K562 treated with DMSO at 1 percent for 48 hours (cell line): ENCODE data around the gene PLA2G6. TPM values are rescaled to one million over a fixed set of nuclear protein-coding genes. Genes with fewer than 3 reads are reported as not detected.

Source experiments
- total RNA-seq: library from RNA; unstranded; fragments of 300-600 nt; gene quantifications from 2 replicates; pipeline ENCODE4 v1.2.3, GENCODE V29; 2022; ENCODE audit warnings: low replicate concordance; ENCODE audit errors: extremely low read depth

The PLA2G6 gene, protein sequence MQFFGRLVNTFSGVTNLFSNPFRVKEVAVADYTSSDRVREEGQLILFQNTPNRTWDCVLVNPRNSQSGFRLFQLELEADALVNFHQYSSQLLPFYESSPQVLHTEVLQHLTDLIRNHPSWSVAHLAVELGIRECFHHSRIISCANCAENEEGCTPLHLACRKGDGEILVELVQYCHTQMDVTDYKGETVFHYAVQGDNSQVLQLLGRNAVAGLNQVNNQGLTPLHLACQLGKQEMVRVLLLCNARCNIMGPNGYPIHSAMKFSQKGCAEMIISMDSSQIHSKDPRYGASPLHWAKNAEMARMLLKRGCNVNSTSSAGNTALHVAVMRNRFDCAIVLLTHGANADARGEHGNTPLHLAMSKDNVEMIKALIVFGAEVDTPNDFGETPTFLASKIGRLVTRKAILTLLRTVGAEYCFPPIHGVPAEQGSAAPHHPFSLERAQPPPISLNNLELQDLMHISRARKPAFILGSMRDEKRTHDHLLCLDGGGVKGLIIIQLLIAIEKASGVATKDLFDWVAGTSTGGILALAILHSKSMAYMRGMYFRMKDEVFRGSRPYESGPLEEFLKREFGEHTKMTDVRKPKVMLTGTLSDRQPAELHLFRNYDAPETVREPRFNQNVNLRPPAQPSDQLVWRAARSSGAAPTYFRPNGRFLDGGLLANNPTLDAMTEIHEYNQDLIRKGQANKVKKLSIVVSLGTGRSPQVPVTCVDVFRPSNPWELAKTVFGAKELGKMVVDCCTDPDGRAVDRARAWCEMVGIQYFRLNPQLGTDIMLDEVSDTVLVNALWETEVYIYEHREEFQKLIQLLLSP
- total RNA-seq, result not detected in 2 replicates

DNA sequence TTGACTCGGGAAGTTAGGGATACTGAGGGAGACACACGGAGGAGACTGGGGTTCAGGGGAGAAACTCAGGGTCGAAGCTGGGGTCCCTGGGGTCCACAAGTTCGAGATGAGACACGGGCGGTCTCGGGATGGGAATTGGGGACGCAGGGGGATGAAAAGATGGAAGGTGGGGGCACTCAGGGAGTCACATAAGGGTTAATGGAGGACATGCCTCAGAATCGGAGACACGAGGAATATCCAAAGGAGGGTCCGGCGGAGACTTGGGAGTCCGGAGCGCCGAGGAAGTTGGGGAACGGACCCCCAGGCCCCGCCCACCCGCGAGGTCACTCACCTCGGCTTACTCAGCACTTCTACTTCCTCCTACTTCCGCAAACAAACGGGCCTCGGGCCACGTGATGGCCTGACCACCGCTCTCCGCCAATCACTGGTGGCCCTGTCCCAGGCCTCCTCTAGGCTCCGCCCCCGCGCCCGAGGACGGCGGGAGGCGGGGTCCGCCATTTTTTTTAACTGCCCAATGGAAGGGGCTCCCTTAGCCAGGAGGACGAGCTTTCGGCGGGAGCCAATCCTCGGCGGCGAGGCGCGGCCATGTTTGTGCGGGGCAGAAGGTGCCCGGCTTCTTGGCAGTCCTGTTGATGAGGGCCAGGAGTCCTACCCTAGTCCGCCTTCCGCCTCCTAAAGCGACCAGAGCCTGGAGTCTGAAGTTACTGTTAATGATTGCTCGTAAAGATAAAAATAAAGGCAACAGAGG lies at the start of gene PLA2G6:
TSS of gene PLA2G6 (minus strand) at position 378 of the 748 bp plus-strand sequence. CDS start 12,404 bp downstream, outside the sequence.

DNA sequence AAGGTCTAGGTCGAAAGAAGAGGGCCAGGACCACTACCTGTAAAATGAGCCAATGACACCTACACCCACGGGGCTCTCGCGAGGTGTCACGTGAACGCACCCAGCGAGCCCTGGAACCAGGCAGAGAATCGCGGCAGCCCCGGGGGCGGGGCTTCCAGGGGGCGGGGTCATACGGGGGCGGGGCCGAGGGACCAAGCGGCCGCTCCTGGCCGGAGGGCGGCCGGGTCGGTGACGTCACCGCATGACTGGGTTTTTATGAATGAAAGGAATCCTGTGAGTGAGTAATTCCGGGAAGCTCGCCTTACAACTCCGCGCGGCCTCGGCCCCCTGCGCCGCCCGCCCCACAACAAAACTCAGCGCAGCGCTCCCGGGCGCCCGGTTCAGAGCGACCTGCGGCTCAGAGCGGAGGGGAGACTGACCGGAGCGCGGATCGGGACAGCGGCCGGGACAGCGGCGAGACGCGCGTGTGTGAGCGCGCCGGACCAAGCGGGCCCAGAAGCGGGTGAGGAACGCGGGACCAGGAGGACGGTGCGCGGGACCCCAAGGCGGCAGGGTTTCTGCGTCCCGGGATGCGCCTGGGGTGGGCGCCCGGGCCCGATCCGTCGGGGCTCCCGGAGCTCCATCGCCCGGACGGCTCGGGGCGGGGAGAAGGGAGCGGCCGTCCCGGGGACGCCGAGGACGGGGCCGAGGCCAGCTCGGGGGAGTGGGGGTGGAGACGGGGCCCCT lies 20.2 kb upstream of the PLA2G6 start, which contains the start of gene MAFF:
TSS of gene MAFF (plus strand) at position 284 of the 726 bp plus-strand sequence. CDS start 11,860 bp downstream, outside the sequence.

DNA sequence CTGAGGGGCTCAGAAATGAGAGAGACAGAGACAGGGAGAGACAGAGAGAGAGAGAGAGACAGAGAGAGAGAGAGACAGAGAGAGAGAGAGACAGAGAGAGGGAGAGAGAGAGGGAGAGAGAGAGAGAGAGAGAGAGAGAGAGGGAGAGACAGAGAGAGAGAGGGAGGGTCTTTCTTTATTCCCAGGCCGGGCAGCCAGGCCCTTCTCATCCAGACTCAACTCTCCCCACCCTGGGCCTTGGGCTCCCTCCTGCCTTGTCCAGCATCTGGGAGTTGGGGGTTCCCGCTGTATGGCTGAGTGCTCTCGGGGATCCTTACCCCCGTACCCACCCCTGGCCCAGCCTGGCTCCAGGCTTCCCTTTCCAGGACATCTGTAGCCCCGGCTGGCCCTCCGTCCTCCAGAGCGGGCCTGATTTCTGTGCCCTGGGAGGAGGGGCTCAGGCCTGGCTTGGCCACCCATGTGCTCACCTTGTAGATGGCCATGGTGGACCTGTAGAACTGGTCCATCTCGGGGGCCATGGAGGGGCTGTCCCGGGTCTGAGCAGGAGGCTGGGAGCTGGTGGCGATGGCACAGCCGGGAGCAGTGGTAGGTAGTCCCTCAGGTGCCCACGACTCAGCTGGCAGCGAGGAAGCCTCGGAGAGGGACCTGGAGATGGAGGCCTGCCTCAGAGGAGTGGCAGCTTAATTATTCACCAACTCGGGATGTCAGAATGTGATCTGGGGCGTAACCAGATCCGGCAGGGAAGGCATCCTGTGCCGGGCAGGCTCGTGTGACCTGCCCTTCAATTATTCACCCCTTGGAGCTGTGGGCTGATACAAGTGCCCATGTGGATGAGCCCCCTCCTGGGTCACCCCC lies 71.4 kb downstream of the PLA2G6 start, which contains the start of gene BAIAP2L2:
TSS of gene BAIAP2L2 (minus strand) at position 677 of the 855 bp plus-strand sequence. CDS start at position 518, 159 bp downstream.

DNA sequence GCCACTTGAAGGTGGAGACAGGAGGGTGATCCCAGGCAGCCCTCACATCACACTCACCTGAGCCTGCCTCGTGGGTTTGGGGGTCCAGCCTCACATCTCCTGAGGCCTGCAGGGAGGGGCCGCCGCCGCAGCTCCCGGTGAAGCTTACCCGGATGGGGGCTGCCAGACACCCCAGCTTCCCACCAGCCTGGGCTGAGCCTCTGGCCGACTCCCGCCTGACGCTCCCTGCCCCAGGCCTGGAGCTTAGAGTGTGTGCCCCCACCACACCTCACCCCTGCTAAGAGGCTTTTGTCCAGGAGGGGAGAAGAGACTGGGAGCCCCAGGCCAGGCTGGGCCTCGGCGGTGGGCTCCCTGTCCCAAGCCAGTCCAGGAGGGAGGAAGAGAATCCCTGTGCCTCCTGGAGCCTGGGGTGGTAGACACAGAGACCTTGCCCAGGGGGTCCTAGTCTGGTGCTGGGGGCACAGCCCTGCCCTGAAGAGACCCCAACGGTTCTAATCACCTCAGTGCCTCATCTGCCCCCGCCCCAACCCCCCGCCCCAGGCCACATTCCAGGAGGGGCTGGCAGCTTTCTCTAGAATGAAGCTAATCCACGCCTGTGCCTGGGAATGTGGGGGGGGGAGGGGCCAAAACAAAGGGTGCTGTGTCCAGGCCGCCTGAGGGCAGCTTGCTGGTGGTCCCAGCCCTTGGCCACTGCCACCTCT lies 97.5 kb downstream of the PLA2G6 start, which contains the start of gene SLC16A8:
TSS of gene SLC16A8 (minus strand) at position 254 of the 701 bp plus-strand sequence. CDS start 1,311 bp downstream, outside the sequence.

Other genes with a start within 250 kb of the PLA2G6 start
- gene C22orf23, start 228.2 kb downstream of the PLA2G6 start, total RNA-seq, result not detected in 2 replicates
- not detected in 2 replicates for gene POLR2F, start 228.1 kb downstream of the PLA2G6 start, total RNA-seq
- not detected in 2 replicates for gene SOX10, start 197.3 kb downstream of the PLA2G6 start, total RNA-seq
- gene PICK1, start 124.4 kb downstream of the PLA2G6 start, total RNA-seq, result not detected in 2 replicates
- not detected in 2 replicates for gene SLC16A8, start 97.6 kb downstream of the PLA2G6 start, total RNA-seq
- gene BAIAP2L2, start 71.1 kb downstream of the PLA2G6 start, total RNA-seq, result not detected in 2 replicates
- not detected in 2 replicates for gene MAFF, start 20.2 kb upstream of the PLA2G6 start, total RNA-seq
- not detected in 2 replicates for gene TMEM184B, start 91.2 kb upstream of the PLA2G6 start, total RNA-seq
- gene CSNK1E, start 135.6 kb upstream of the PLA2G6 start, total RNA-seq, result not detected in 2 replicates